Brain pericyte (primary cell): ENCODE data around the gene MICU1.
"Not testable (repeated sequence)": the region's sequence is repeated elsewhere in the genome, so short reads cannot be mapped to it uniquely, and the experiment has no call there.

ENCODE experiments used
- DNase-seq: peaks from one replicate; pipeline ENCODE4 v3.0.0-alpha.2; 2012; ENCODE audit warnings: low read depth, low spot score

MICU1 gene

DNA sequence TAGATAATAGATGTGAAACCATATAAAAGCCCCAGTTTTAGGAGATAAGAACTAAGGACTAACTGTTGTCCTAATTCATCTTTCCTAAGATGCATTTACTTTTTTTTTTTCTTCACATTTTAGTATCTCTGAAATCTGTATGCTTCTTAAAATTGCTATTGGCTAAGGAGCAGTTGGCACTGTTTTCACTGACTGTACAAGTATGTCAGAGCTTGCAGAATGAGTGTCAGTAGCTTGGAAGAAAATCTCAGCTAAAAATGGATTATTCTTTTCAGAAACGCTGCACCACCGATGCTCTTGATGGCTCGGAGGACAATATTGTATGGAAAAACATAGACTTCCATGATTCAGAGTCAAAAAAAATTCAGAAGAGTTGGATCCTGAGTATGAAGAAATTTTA lies 180.0 kb downstream of the MICU1 start:
- no peak for DNase-seq

- DNase-seq, result not testable (repeated sequence)
These were observed 182.9 kb downstream of the MICU1 start for GRCh38 chr10:72442969-72443368.

- no peak for DNase-seq
These were observed 190.3 kb downstream of the MICU1 start for GRCh38 chr10:72435570-72435969.

GRCh38 chr10:72430936-72431335 lies 194.9 kb downstream of the MICU1 start:
- DNase-seq, result not testable (repeated sequence)

- DNase-seq, result no peak
These were observed 195.9 kb downstream of the MICU1 start for GRCh38 chr10:72429931-72430330.

DNA sequence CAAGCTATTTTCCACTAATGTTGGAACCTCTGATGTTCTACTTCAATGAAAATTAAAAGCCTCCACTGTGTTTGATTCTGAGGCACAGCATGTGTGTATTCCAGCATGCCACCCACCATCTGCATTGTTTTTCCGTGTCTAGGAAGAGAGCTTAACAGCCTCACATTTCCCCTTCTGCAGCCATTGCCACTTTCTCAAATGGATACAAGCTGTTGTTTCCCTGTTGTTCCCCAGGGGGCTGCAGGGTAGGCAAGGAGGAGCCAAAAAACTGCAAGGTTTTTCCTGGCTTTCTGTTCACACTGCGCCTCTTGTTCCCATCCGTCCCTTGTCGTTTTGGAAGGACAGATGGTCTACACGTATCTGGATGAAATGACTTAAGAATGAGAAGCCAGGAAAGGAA lies 198.9 kb downstream of the MICU1 start:
- no peak for DNase-seq

GRCh38 chr10:72425133-72425532 lies 200.7 kb downstream of the MICU1 start:
- no peak for DNase-seq

GRCh38 chr10:72424561-72424960 lies 201.3 kb downstream of the MICU1 start:
- no peak for DNase-seq

- no peak for DNase-seq
These were observed 202.5 kb downstream of the MICU1 start for GRCh38 chr10:72423426-72423825.

GRCh38 chr10:72421885-72422540 lies 203.9 kb downstream of the MICU1 start:
- DNase-seq, result no peak

DNA sequence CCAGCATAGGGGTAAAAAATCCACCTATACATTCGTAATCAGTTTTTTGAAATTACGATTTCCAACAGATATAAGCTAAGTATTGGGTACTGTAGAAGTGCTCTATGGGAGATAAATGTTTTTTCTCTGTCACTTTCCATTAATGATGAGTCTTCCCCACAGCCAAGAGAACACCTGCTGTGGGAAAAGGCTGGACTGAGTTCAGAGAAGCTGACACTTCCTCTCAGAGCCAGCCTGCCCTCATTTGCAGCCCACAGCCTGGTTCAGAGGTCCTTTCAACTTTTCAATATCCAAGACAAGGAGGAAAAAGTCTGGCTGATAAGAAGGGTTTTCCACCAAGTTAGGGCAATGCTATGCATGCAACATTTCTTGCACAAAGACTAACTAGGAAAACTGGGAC lies 206.6 kb downstream of the MICU1 start:
- no peak for DNase-seq

GRCh38 chr10:72418679-72419078 lies 207.2 kb downstream of the MICU1 start:
- no peak for DNase-seq

DNA sequence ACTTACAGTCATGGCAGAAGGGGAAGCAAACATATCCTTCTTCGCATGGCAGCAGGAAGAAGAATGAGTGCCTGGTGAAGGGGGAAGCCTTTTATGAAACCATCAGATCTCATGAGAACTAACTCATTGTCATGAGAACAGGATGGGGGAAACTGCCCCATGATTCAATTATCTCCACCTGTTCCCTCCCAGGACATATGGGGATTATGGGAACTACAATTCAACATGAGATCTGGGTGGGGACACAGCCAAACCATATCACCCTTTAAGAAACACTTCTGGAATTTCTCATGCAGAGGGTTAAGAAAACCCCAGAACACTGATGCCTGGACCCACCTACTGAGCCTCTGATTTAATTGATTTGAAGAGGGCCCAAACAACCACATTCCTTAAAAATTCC lies 207.9 kb downstream of the MICU1 start:
- DNase-seq, result no peak

GRCh38 chr10:72416661-72417060 lies 209.2 kb downstream of the MICU1 start:
- no peak for DNase-seq

- DNase-seq, result no peak
These were observed 211.2 kb downstream of the MICU1 start for GRCh38 chr10:72414642-72415041.

- DNase-seq, result no peak
These were observed 216.7 kb downstream of the MICU1 start for GRCh38 chr10:72409167-72409566.

DNA sequence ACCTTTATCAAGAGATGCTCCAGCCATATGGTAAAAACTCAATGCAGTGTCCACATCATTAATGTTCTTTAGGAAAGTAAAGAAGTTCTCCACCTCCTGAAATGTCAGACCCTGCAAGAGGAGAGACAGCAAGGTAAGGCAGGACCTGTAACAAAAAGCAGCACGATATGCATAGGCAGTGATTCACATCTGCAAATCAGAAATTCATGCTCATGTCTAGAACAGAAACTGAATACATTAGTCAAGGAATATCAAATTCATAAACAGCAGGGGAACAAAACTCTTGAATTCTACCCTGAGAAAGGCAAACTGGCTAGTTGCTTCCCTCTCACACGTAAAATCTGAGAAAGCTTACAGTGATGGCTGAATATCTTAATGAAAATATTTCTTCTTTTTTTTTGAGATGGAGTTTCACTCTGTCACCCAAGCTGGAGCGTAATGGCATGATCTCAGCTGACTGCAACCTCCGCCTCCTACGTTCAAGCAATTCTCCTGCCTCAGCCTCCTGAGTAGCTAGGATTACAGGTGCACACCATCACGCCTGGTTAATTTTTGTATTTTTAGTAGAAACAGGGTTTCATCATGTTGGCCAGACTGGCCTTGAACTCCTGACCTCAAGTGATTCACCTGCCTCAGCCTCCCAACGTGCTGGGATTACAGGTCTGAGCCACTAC lies 217.8 kb downstream of the MICU1 start:
- DNase-seq, result no peak

DNA sequence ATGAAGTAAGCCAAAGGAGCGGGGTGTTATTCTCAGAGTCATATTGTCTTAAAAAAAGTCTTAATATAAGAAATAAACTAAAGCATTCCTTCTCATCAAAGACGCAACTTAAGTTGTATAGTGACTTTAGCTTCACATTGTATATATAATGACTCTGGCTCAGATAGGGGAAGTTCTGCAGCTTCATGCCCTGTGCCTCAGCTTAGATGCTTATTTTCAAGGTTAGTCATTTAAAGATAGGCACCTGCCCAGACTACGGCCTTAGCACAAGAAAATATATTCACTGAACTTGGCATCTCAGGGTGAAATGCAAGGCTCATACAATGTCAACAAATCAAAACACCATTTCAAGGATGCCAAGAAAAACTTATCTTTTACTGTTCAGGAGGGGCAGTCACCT lies 218.4 kb downstream of the MICU1 start:
- DNase-seq, result no peak

- DNase-seq, result not testable (repeated sequence)
These were observed 230.3 kb downstream of the MICU1 start for GRCh38 chr10:72395581-72395980.

DNA sequence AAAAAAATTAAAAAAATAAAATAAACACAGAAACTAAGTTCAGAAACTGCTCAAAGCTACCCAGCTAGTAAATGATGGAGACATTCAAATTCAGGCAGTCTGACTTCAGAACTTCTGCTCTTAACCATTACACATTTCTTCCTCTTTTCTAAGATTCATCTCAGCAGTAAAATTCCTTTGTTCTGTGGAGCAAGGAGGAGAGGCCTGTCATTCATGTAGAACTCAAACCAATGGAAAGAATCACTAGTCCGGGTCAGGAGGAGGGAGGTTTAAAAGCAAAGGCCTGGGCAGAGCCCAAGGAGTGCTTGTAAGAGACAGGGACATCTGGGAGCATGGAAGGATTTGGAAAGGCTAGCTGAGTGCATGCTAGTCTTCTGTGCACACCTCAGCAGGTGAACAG lies 233.3 kb downstream of the MICU1 start:
- no peak for DNase-seq

- DNase-seq, result no peak
These were observed 235.1 kb downstream of the MICU1 start for GRCh38 chr10:72390764-72391163.

DNA sequence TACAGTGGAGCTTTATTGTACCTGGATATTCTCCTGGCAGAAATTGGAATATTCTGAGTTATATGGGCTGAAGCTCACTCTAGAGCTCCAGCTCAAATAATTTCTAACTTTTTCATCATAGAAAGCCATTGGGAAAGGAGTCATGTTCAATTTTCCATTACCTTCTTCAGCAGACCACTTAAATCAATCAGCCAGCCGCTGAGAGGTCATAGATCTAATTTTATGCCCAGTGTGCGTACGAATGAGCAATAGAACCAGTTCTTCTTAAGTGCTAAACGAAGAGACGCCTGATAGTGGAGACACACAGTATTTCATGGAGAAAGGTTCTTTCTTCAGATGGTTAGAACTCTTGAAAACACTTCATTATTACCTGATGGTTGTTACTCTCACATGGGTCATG lies 236.2 kb downstream of the MICU1 start:
- no peak for DNase-seq

GRCh38 chr10:72389014-72389413 lies 236.9 kb downstream of the MICU1 start:
- no peak for DNase-seq

DNA sequence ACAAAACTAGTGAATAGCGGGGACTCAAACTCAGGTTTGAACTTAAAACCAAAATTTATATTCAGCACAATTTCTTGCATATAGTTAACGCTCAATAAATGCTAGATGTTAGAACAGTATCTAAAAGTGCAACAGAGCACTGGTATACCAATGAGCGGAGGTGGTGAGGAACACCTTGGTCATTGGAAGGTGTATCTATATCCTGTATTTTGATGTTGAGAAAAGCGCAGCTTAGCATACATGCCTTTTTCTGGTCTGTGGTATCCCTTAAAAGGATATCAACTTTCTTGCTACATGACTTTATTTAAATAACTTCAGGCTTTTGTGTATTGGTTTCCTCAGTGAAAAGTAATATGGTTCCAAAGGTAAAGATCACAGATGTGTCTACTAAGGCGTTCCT lies 237.8 kb downstream of the MICU1 start:
- no peak for DNase-seq
